Peyer's patch (tissue), 4 donors: ENCODE data around the gene CHST7.

Experiments
- POLR2A ChIP-seq, 2 donors: fragments of 450-650 bp; IDR thresholded peaks; one replicate each; pipeline ENCODE4 v1.5.1; 2017; ENCODE audit warnings: antibody characterized with exemption in 2 of 2, mild to moderate bottlenecking in 2 of 2, moderate library complexity in 2 of 2
- TF ChIP-seq, protein P1 (sequence below), 6 experiments: fragments of 450-650 bp in 4 of 6; fragments of 200-600 bp in 2 of 6; sonication (generic) in 1 of 6; IDR thresholded peaks; one replicate each; pipeline ENCODE4 v1.5.1; 2017 to 2019; ENCODE audit warnings: antibody characterized with exemption in 6 of 6, mild to moderate bottlenecking in 3 of 6, moderate library complexity in 1 of 6

DNA sequence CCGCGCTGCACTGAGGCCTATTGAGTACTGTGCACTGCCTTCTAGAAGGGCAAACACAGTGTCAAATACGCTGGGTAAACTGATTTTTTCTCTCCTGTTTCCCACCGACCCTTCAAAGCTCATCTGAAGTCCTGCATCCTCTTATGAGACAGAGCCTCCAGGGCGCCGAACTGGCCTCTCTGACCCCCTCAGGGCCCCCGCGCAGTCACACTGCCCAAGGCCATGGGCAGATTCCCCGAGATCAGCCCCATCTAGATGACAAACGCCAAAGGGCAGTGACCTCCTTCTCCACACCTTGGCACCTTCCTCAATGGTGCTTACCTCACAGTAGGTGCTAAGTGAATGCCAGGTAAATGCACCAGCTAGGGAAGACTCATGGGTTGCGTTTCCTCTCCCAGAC is 34.4 kb downstream of the CHST7 start:
- TF ChIP-seq, protein P1, sequence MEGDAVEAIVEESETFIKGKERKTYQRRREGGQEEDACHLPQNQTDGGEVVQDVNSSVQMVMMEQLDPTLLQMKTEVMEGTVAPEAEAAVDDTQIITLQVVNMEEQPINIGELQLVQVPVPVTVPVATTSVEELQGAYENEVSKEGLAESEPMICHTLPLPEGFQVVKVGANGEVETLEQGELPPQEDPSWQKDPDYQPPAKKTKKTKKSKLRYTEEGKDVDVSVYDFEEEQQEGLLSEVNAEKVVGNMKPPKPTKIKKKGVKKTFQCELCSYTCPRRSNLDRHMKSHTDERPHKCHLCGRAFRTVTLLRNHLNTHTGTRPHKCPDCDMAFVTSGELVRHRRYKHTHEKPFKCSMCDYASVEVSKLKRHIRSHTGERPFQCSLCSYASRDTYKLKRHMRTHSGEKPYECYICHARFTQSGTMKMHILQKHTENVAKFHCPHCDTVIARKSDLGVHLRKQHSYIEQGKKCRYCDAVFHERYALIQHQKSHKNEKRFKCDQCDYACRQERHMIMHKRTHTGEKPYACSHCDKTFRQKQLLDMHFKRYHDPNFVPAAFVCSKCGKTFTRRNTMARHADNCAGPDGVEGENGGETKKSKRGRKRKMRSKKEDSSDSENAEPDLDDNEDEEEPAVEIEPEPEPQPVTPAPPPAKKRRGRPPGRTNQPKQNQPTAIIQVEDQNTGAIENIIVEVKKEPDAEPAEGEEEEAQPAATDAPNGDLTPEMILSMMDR (IDR thresholded peaks at IDR 0.05): no peak
- TF ChIP-seq POLR2A (IDR thresholded peaks at IDR 0.05): no peak
